ENCODE results near the gene FBXO36.
"Not testable (repeated sequence)": the region's sequence is repeated elsewhere in the genome, so short reads cannot be mapped to it uniquely, and the experiment has no call there.

FBXO36 gene

GRCh38 chr2:229899604-229900003 is 22.7 kb upstream of the FBXO36 start:
- Histone ChIP-seq H3K36me3 (ENCODE audit: insufficient read depth, low read length) (peaks cover 10% of the 10 kb centered on the region), H3K27me3 (ENCODE audit: insufficient read depth, low read length) (no peaks in the 10 kb centered on the region), H3K9me3 (ENCODE audit: low read length) (no peaks in the 10 kb centered on the region), H2AFZ (ENCODE audit: low read depth, low read length) (no peak overlapping the region), H3K4me1 (ENCODE audit: insufficient read depth, low read length) (peaks cover 7% of the 10 kb centered on the region), H3K4me3 (ENCODE audit: low read length) (no peak overlapping the region)

- Histone ChIP-seq H3K9me3 (ENCODE audit: low read length) (no peaks in the 10 kb centered on the region), H3K27me3 (ENCODE audit: insufficient read depth, low read length) (no peaks in the 10 kb centered on the region), H2AFZ (ENCODE audit: low read depth, low read length) (no peak overlapping the region), H3K4me1 (ENCODE audit: insufficient read depth, low read length) (peaks cover 7% of the 10 kb centered on the region), H3K36me3 (ENCODE audit: insufficient read depth, low read length) (peaks cover 13% of the 10 kb centered on the region), H3K4me3 (ENCODE audit: low read length) (no peak overlapping the region)
These were observed 22.3 kb upstream of the FBXO36 start for GRCh38 chr2:229900012-229900411.

- not testable (repeated sequence) for H3K9me3 ChIP-seq (ENCODE audit: low read length); H3K4me3 ChIP-seq (ENCODE audit: low read length); H3K27me3 ChIP-seq (ENCODE audit: insufficient read depth, low read length); H2AFZ ChIP-seq (ENCODE audit: low read depth, low read length); H3K4me1 ChIP-seq (ENCODE audit: insufficient read depth, low read length)
- H3K36me3 ChIP-seq (ENCODE audit: insufficient read depth, low read length), result peaks cover 16% of the 10 kb centered on the region
These were observed 21.8 kb upstream of the FBXO36 start for GRCh38 chr2:229900514-229900913.

- Histone ChIP-seq H3K9me3 (ENCODE audit: low read length) (no peaks in the 10 kb centered on the region), H3K4me3 (ENCODE audit: low read length) (no peak overlapping the region), H3K36me3 (ENCODE audit: insufficient read depth, low read length) (peaks cover 18% of the 10 kb centered on the region), H3K4me1 (ENCODE audit: insufficient read depth, low read length) (peaks cover 7% of the 10 kb centered on the region), H3K27me3 (ENCODE audit: insufficient read depth, low read length) (no peaks in the 10 kb centered on the region), H2AFZ (ENCODE audit: low read depth, low read length) (no peak overlapping the region)
These were observed 20.5 kb upstream of the FBXO36 start for GRCh38 chr2:229901819-229902218.

GRCh38 chr2:229903037-229903436 is 19.3 kb upstream of the FBXO36 start:
- Histone ChIP-seq H3K4me3 (ENCODE audit: low read length) (no peak overlapping the region), H3K36me3 (ENCODE audit: insufficient read depth, low read length) (peaks cover 26% of the 10 kb centered on the region), H2AFZ (ENCODE audit: low read depth, low read length) (no peak overlapping the region), H3K9me3 (ENCODE audit: low read length) (no peaks in the 10 kb centered on the region), H3K27me3 (ENCODE audit: insufficient read depth, low read length) (no peaks in the 10 kb centered on the region), H3K4me1 (ENCODE audit: insufficient read depth, low read length) (peaks cover 7% of the 10 kb centered on the region)

- Histone ChIP-seq H2AFZ (ENCODE audit: low read depth, low read length) (no peak overlapping the region), H3K9me3 (ENCODE audit: low read length) (no peaks in the 10 kb centered on the region), H3K27me3 (ENCODE audit: insufficient read depth, low read length) (no peaks in the 10 kb centered on the region), H3K36me3 (ENCODE audit: insufficient read depth, low read length) (peaks cover 34% of the 10 kb centered on the region), H3K4me3 (ENCODE audit: low read length) (no peak overlapping the region), H3K4me1 (ENCODE audit: insufficient read depth, low read length) (peaks cover 7% of the 10 kb centered on the region)
These were observed 16.7 kb upstream of the FBXO36 start for GRCh38 chr2:229905601-229906000.

- Histone ChIP-seq H3K36me3 (ENCODE audit: insufficient read depth, low read length) (peaks cover 32% of the 10 kb centered on the region), H3K4me1 (ENCODE audit: insufficient read depth, low read length) (peaks cover 5% of the 10 kb centered on the region), H3K4me3 (ENCODE audit: low read length) (no peak overlapping the region), H3K9me3 (ENCODE audit: low read length) (no peaks in the 10 kb centered on the region), H3K27me3 (ENCODE audit: insufficient read depth, low read length) (no peaks in the 10 kb centered on the region), H2AFZ (ENCODE audit: low read depth, low read length) (no peak overlapping the region)
These were observed 13.2 kb upstream of the FBXO36 start for GRCh38 chr2:229909090-229909489.

- Histone ChIP-seq H3K4me3 (ENCODE audit: low read length) (no peak overlapping the region), H3K27me3 (ENCODE audit: insufficient read depth, low read length) (no peaks in the 10 kb centered on the region), H3K9me3 (ENCODE audit: low read length) (no peaks in the 10 kb centered on the region), H3K36me3 (ENCODE audit: insufficient read depth, low read length) (peaks cover 26% of the 10 kb centered on the region), H3K4me1 (ENCODE audit: insufficient read depth, low read length) (peaks cover 5% of the 10 kb centered on the region), H2AFZ (ENCODE audit: low read depth, low read length) (no peak overlapping the region)
These were observed 12.0 kb upstream of the FBXO36 start for GRCh38 chr2:229910147-229910831.

- no peak overlapping the region for H2AFZ ChIP-seq (ENCODE audit: low read depth, low read length)
- H3K9me3 ChIP-seq (ENCODE audit: low read length), result no peaks in the 10 kb centered on the region
- H3K4me1 ChIP-seq (ENCODE audit: insufficient read depth, low read length), result peaks cover 5% of the 10 kb centered on the region
- H3K4me3 ChIP-seq (ENCODE audit: low read length), result no peak overlapping the region
- H3K27me3 ChIP-seq (ENCODE audit: insufficient read depth, low read length), result no peaks in the 10 kb centered on the region
- H3K36me3 ChIP-seq (ENCODE audit: insufficient read depth, low read length), result peaks cover 24% of the 10 kb centered on the region
These were observed 11.4 kb upstream of the FBXO36 start for GRCh38 chr2:229910832-229911412.

GRCh38 chr2:229914171-229914570 is 8.1 kb upstream of the FBXO36 start:
- Histone ChIP-seq H3K36me3 (ENCODE audit: insufficient read depth, low read length) (peaks cover 31% of the 10 kb centered on the region), H3K9me3 (ENCODE audit: low read length) (peaks cover 2% of the 10 kb centered on the region), H3K4me1 (ENCODE audit: insufficient read depth, low read length) (peaks cover 7% of the 10 kb centered on the region), H3K4me3 (ENCODE audit: low read length) (no peak overlapping the region), H3K27me3 (ENCODE audit: insufficient read depth, low read length) (no peaks in the 10 kb centered on the region), H2AFZ (ENCODE audit: low read depth, low read length) (no peak overlapping the region)

- Histone ChIP-seq H3K27me3 (ENCODE audit: insufficient read depth, low read length) (no peaks in the 10 kb centered on the region), H3K4me3 (ENCODE audit: low read length) (no peak overlapping the region), H3K4me1 (ENCODE audit: insufficient read depth, low read length) (peaks cover 7% of the 10 kb centered on the region), H3K36me3 (ENCODE audit: insufficient read depth, low read length) (peaks cover 24% of the 10 kb centered on the region), H2AFZ (ENCODE audit: low read depth, low read length) (no peak overlapping the region), H3K9me3 (ENCODE audit: low read length) (peaks cover 2% of the 10 kb centered on the region)
These were observed 4.5 kb upstream of the FBXO36 start for GRCh38 chr2:229917793-229918192.

GRCh38 chr2:229920011-229920641 is 2.2 kb upstream of the FBXO36 start:
- peaks cover 21% of the 10 kb centered on the region for H3K36me3 ChIP-seq (ENCODE audit: insufficient read depth, low read length)
- H3K4me1 ChIP-seq (ENCODE audit: insufficient read depth, low read length), result peaks cover 7% of the 10 kb centered on the region
- H3K27me3 ChIP-seq (ENCODE audit: insufficient read depth, low read length), result no peaks in the 10 kb centered on the region
- peak overlapping the region; percentile 78 for H3K4me3 ChIP-seq (ENCODE audit: low read length)
- H2AFZ ChIP-seq (ENCODE audit: low read depth, low read length), result no peak overlapping the region
- peaks cover 2% of the 10 kb centered on the region for H3K9me3 ChIP-seq (ENCODE audit: low read length)

- Histone ChIP-seq H3K27me3 (ENCODE audit: insufficient read depth, low read length) (no peaks in the 10 kb centered on the region), H3K4me3 (ENCODE audit: low read length) (peak overlapping the region; percentile 78), H3K4me1 (ENCODE audit: insufficient read depth, low read length) (peaks cover 7% of the 10 kb centered on the region)
These were observed 1.0 kb upstream of the FBXO36 start for GRCh38 chr2:229921101-229921891.

More at GRCh38 chr2:229921101-229921891, 1.0 kb upstream of the FBXO36 start:
- H3K9me3 ChIP-seq (ENCODE audit: low read length), result peaks cover 2% of the 10 kb centered on the region
- no peak overlapping the region for H2AFZ ChIP-seq (ENCODE audit: low read depth, low read length)
- peaks cover 17% of the 10 kb centered on the region for H3K36me3 ChIP-seq (ENCODE audit: insufficient read depth, low read length)
